ENCODE measurements around the gene RAB11FIP5. TPM values are rescaled to one million over a fixed set of nuclear protein-coding genes. Genes with fewer than 3 reads are reported as not detected.

Gene RAB11FIP5
- total and polyA plus RNA-seq, 9 of the 15 experiments (the other 6 are each of a cell fraction or from before 2014, with no cell fraction given) = 1.7 to 14.4 (median 6.4) TPM

- TF ChIP-seq ELF1 (tag; IDR thresholded peaks at IDR 0.05) = no peak
- TF ChIP-seq HDGF (IDR thresholded peaks at IDR 0.05) = no peak
- TF ChIP-seq ZBTB7A (IDR thresholded peaks at IDR 0.05; ENCODE audit: borderline replicate concordance, control insufficient read depth, low read depth, low read length) = no peak
- TF ChIP-seq HBP1 (CRISPR knock-in tag; IDR thresholded peaks at IDR 0.05) = no peak
- no peak for TF ChIP-seq FOXK2 (conservative IDR thresholded peaks at IDR 0.05 in 1 of 2, IDR thresholded peaks at IDR 0.05 in 1 of 2; ENCODE audit: low read depth in 2 of 2)
- no peak for TF ChIP-seq ZNF280A (IDR thresholded peaks at IDR 0.05; ENCODE audit: low read depth, partially characterized antibody)
- no peak for TF ChIP-seq GATA2 (CRISPR knock-in tag; IDR thresholded peaks at IDR 0.05)
- no peak for TF ChIP-seq POLR2G (IDR thresholded peaks at IDR 0.05; ENCODE audit: low read depth, low read length)
- TF ChIP-seq MXI1 (IDR thresholded peaks at IDR 0.05; ENCODE audit: low read depth, low read length) = no peak
- no peak for TF ChIP-seq ZBED1 (IDR thresholded peaks at IDR 0.05)
- TF ChIP-seq BRCA1 (IDR thresholded peaks at IDR 0.05) = no peak
- no peak for TF ChIP-seq BRCA1 (CRISPR knock-in tag; IDR thresholded peaks at IDR 0.05)
- no peak for TF ChIP-seq ZC3H11A (IDR thresholded peaks at IDR 0.05; ENCODE audit: low read depth, low read length)
- no peak for TF ChIP-seq CBFA2T2 (conservative IDR thresholded peaks at IDR 0.05)
- TF ChIP-seq HNRNPLL (IDR thresholded peaks at IDR 0.05; ENCODE audit: low read depth, low read length, poor library complexity, severe bottlenecking) = no peak
- TF ChIP-seq CBX3 (IDR thresholded peaks at IDR 0.05; ENCODE audit: borderline replicate concordance in 1 of 2, low read length in 2 of 2) = no peak
- no peak for TF ChIP-seq ASH1L (IDR thresholded peaks at IDR 0.05; ENCODE audit: borderline replicate concordance, low read depth, partially characterized antibody)
- TF ChIP-seq TCF7 (IDR thresholded peaks at IDR 0.05; ENCODE audit: borderline replicate concordance) = no peak
- TF ChIP-seq ZNF41 (CRISPR knock-in tag; conservative IDR thresholded peaks at IDR 0.05) = no peak
- no peak for TF ChIP-seq TAF1 (IDR thresholded peaks at IDR 0.05; ENCODE audit: control insufficient read depth, extremely low read depth, insufficient read depth, low read length, severe bottlenecking)
- TF ChIP-seq PHTF2 (CRISPR knock-in tag; IDR thresholded peaks at IDR 0.05) = no peak
- TF ChIP-seq HNRNPK (IDR thresholded peaks at IDR 0.05; ENCODE audit: low read depth, low read length, poor library complexity, severe bottlenecking) = no peak
- no peak for TF ChIP-seq FOXK1 (CRISPR knock-in tag; IDR thresholded peaks at IDR 0.05; ENCODE audit: borderline replicate concordance)
- peak; percentile 84 for TF ChIP-seq DPF2 (IDR thresholded peaks at IDR 0.05)
- no peak for TF ChIP-seq ZNF217 (CRISPR knock-in tag; IDR thresholded peaks at IDR 0.05)
- no peak for TF ChIP-seq ZNF699 (CRISPR knock-in tag; IDR thresholded peaks at IDR 0.05; ENCODE audit: insufficient replicate concordance)
- TF ChIP-seq ZFP36 (IDR thresholded peaks at IDR 0.05; ENCODE audit: low read depth, low read length, partially characterized antibody) = no peak
- no peak for TF ChIP-seq LEF1 (IDR thresholded peaks at IDR 0.05)
Measured at GRCh38 chr2:73063909-73064875, 48.6 kb downstream of the RAB11FIP5 start (continued).
